ENCODE measurements around the gene VAV3. TPM values are rescaled to one million over a fixed set of nuclear protein-coding genes. Genes with fewer than 3 reads are reported as not detected.

The VAV3 gene
- total and polyA plus RNA-seq, 2 of the 8 experiments (the other 6 are each of a cell fraction or from before 2014, with no cell fraction given), result 2.9 to 7.9 TPM

DNA sequence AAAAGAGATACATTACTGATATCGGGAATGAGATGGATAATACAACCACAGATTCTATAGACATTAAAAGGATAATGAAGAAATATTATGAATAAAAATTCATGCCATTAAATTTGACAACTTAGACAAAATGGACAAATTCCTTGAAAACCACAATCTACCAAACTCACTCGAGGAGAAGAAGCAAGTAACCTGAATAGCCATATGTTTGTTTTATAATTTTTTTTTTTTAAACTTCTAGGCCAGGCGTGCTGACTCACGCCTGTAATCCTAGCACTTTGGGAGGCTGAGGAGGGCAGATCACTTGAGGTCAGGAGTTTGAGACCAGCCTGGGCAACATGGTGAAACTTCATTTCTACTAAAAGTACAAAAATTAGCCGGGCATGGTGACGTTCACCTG, 327.9 kb downstream of the VAV3 start:
- H4K91ac ChIP-seq (replicated peaks; ENCODE audit: insufficient read length, low read length), result no peak overlapping the region
- ChIA-PET CTCF (ENCODE audit: partially characterized antibody) (no interaction called here), POLR2A (ENCODE audit: partially characterized antibody) (no interaction called here)
- H3K4me2 ChIP-seq (ENCODE audit: insufficient read depth in 1 of 2, low read depth in 2 of 2, low read length in 2 of 2), result no peak overlapping the region
- 86% methylated on average over 6 of the region's 6 CpGs; no CpG with 5 or more reads in 1 of the 2 experiments for WGBS, 2 experiments (ENCODE audit: extremely low coverage in 1 of 2, insufficient coverage in 1 of 2, insufficient read length in 1 of 2, insufficient replicate concordance in 2 of 2, low coverage in 1 of 2, low lambda C conversion rate in 2 of 2, missing lambda C conversion rate in 1 of 2)
- H3K27me3 ChIP-seq (replicated peaks in 1 of 4; ENCODE audit: control insufficient read depth in 3 of 4, extremely low read depth in 1 of 4, insufficient read depth in 3 of 4, low read length in 3 of 4), result no peaks in the 10 kb centered on the region
- H3K23ac ChIP-seq (ENCODE audit: insufficient read length), result no peak overlapping the region
- H3K36me3 ChIP-seq (ENCODE audit: control insufficient read depth in 2 of 4, insufficient read depth in 4 of 4, low read length in 3 of 4), result no peaks in the 10 kb centered on the region
- H3K79me1 ChIP-seq (ENCODE audit: low read depth, low read length), result no peaks in the 10 kb centered on the region
- H4K8ac ChIP-seq (ENCODE audit: extremely low read depth, insufficient read depth, low read length), result no peak overlapping the region
- no peak overlapping the region for H2BK20ac ChIP-seq (ENCODE audit: low read length)
- H2BK12ac ChIP-seq (ENCODE audit: low read depth, low read length), result no peak overlapping the region
- no peak overlapping the region for H2BK120ac ChIP-seq (replicated peaks; ENCODE audit: low read depth, low read length)
- no peak overlapping the region for H3K4me3 ChIP-seq (ENCODE audit: extremely low read depth in 1 of 4, insufficient read depth in 2 of 4, low read depth in 3 of 4, low read length in 4 of 4)
- no peak for DNase-seq (ENCODE audit: low read depth in 1 of 2, low spot score in 2 of 2)
- no peak overlapping the region for H2BK5ac ChIP-seq (ENCODE audit: low read depth, low read length)
- H3K9ac ChIP-seq (replicated peaks in 1 of 4; ENCODE audit: extremely low read depth in 1 of 4, low read depth in 3 of 4, low read length in 3 of 4), result no peak overlapping the region
- no peak overlapping the region for H4K5ac ChIP-seq (ENCODE audit: insufficient read length, low read depth, low read length)
- no peak overlapping the region for H3K18ac ChIP-seq (ENCODE audit: extremely low read depth, low read length)
- no peak overlapping the region for H3K4ac ChIP-seq (replicated peaks; ENCODE audit: insufficient read length, low read depth, low read length)
- H2AFZ ChIP-seq (ENCODE audit: low read length), result no peak overlapping the region
- H3K23me2 ChIP-seq (ENCODE audit: low read depth, low read length), result no peaks in the 10 kb centered on the region
- no peaks in the 10 kb centered on the region for H3K4me1 ChIP-seq (replicated peaks in 1 of 4; ENCODE audit: control insufficient read depth in 3 of 4, insufficient read depth in 4 of 4, low read length in 3 of 4)
- no peak overlapping the region for H2AK5ac ChIP-seq (ENCODE audit: low read depth, low read length)
- H3K9me3 ChIP-seq (ENCODE audit: insufficient read depth in 2 of 2, low read depth in 1 of 2, low read length in 1 of 2), result no peaks in the 10 kb centered on the region
- H2BK15ac ChIP-seq (ENCODE audit: low read length), result no peak overlapping the region
- H3K14ac ChIP-seq (ENCODE audit: insufficient read length), result no peak overlapping the region
- H3K56ac ChIP-seq (replicated peaks; ENCODE audit: insufficient read length, low read depth, low read length), result no peak overlapping the region
- no peak for FAIRE-seq
- H4K20me1 ChIP-seq (replicated peaks in 1 of 2; ENCODE audit: control insufficient read depth in 1 of 2, insufficient read depth in 2 of 2, low read length in 2 of 2), result no peaks in the 10 kb centered on the region
- no peaks in the 10 kb centered on the region for H3K79me2 ChIP-seq (ENCODE audit: control insufficient read depth in 1 of 2, insufficient read depth in 2 of 2, low read length in 2 of 2)
- no peak overlapping the region for H3K27ac ChIP-seq (ENCODE audit: low read depth, low read length)
- TF ChIP-seq, protein P1, sequence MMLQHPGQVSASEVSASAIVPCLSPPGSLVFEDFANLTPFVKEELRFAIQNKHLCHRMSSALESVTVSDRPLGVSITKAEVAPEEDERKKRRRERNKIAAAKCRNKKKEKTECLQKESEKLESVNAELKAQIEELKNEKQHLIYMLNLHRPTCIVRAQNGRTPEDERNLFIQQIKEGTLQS (IDR thresholded peaks at IDR 0.05; ENCODE audit: insufficient read depth, low read depth, low read length), result no peak
- TF ChIP-seq SP4 (IDR thresholded peaks at IDR 0.05; ENCODE audit: low read length) (no peak), CTBP2 (IDR thresholded peaks at IDR 0.05; ENCODE audit: borderline replicate concordance, insufficient read depth, insufficient read length, low read length) (no peak)
